GM21786 (cell line): ENCODE data around the gene MAN2C1.
"Not testable (repeated sequence)": the region's sequence is repeated elsewhere in the genome, so short reads cannot be mapped to it uniquely, and the experiment has no call there.

Source experiments
- ATAC-seq: cut with Tn5 transposase; IDR thresholded peaks from one replicate; pipeline ENCODE4 v1.9.1; 2021; ENCODE audit not compliant: unreplicated experiment

The MAN2C1 gene

DNA sequence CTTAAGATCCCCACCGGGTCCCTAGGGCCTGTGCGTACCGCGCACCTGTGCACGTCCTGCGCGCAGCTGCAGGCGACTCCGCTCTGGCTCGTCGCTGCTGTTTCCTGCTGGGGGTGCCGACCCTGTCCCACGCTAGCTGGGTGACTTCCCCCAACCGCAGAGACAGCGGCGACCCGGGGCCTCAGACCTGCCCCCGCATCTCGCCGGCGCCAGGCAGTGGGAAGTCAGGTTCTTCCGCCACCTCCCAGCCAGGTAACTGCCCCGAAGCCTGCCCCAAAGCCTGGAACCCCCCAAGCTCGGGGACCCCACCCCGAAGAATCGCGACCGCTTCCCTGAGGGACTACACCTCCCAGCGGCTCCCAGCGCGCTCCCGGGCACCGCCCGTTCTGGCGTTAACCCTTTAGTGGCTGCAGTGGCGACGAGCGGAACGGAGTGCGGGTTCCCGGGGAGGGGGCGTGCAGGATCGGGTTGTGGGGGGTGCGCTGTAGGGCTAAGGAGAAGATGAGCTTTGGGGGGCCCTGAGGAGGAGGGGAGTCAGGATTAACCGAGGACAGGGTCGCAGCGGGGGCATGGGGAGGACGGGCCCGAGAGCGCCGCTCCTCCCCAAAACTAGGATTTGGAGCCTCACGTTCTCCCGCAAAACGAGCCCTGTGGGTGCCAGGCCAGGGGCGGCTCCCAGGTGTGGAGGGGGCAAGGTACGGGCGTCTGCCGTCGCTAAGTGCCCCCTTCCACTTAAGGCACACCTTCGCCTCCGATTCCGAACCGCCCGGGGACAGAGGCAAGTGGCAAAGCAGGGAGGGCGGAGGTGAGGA, 21.0 kb downstream of the MAN2C1 start:
- no peak for ATAC-seq

DNA sequence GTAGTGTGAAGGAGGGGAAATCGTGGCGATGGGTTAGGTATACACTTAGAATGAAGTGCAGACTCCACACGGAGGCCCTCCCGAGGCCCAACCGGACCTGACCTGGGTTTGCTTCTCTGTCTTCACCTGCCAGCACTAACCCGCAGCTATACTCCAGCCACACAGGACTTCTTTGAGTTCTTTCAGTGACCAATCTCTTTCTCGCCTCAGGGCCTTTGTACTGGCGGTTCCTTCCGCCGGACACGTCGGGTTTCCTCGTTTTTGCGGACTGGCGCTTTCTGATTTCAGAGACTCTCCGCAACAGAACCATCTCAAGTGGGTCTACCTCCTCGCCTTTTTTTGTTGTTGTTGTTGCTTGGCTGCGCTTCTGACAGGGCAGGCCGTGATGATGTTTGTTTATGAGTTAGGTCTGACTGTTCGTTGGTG, 21.6 kb downstream of the MAN2C1 start, which contains the start of gene NEIL1:
TSS of gene NEIL1 (plus strand) at position 244 of the 426 bp plus-strand sequence. CDS start 1,867 bp downstream, outside the sequence.
- no peak for ATAC-seq

DNA sequence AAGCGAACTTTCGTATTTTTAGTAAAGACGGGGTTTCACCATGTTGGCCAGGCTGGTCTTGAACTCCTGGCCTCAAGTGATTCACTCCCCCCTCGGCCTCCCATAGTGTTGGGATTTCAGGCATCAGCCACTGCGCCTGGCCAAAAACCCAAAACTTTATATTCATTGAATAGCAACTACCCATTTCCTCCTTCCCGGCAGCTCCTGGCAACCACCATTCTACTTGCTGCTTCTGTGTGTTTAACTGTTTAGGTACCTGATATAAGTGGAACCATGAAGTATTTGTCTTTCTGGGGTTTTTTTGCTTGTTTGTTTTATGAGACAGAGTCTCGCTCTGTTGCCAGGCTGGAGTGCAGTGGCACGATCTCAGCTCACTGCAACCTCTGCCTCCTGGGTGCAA, 24.5 kb downstream of the MAN2C1 start:
- not testable (repeated sequence) for ATAC-seq

DNA sequence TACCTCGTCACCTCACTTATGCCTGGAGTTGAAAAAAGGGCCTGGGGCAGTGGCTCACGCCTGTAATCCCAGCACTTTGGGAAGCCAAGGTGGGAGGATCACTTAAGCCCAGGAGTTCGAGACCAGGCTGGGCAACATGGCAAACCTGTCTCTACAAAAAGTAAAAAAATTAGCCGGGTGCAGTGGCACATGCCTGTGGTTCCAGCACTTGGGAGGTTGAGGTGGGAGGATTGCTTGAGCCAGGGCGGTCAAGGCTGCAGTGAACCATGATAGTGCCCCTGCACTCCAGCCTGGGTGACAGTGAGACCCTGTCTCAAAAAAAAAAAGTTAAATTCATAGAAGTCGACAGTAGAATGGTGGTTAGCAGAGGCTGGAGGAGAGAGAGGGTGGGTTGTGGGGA, 26.2 kb downstream of the MAN2C1 start:
- ATAC-seq, result no peak

DNA sequence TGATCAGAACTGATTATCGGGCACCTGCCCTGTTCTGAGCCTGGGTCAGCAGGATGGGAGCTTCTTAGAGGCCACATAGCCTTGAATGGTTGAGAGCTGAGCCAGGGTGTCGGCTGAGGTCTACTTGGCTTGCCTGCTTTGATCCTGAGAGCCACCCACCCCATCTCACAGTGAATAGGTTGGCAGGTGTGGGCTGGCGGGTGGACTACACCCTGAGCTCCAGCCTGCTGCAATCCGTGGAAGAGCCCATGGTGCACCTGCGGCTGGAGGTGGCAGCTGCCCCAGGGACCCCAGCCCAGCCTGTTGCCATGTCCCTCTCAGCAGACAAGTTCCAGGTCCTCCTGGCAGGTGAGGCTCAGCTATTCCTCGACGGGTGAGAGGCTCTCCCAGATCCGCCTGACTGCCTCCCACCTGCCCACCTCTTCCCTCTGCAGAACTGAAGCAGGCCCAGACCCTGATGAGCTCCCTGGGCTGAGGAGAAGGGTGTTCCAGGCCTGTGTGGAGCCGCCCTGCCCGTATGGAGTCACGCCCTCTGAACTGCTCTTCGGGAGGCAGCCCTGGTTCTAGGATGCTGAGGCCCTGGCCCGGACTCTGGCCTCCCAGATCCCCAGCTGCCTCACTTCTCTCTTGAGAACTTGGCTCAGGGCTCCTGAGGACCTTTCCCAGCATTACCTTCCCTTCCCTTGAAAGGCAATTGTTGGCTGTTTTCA, 28.7 kb downstream of the MAN2C1 start:
- no peak for ATAC-seq

DNA sequence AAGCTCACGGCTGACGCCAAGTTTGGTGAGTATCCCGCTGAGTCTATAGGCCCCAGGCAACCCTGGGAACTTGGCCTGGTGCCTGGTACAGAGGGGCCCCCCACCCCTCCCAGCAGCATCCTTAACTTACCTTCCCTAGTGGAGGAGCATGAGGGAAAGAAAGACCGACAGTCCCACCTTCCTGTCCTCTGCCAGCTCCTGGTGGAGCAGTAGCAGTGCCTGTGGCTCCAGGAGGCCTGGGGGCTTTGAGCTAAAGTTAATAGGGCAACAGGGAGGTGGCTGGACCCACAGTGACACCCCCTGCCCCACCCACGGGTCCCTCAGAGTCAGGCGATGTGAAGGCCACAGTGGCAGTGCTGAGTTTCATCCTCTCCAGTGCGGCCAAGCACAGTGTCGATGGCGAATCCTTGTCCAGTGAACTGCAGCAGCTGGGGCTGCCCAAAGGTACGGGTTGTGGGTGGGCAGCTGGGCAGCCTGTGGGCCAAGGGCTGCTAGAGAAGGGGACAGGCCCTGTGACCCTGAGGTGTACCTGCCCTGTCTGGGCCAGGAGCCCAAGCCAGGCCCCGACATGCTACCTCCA, 29.7 kb downstream of the MAN2C1 start:
- ATAC-seq, result no peak

DNA sequence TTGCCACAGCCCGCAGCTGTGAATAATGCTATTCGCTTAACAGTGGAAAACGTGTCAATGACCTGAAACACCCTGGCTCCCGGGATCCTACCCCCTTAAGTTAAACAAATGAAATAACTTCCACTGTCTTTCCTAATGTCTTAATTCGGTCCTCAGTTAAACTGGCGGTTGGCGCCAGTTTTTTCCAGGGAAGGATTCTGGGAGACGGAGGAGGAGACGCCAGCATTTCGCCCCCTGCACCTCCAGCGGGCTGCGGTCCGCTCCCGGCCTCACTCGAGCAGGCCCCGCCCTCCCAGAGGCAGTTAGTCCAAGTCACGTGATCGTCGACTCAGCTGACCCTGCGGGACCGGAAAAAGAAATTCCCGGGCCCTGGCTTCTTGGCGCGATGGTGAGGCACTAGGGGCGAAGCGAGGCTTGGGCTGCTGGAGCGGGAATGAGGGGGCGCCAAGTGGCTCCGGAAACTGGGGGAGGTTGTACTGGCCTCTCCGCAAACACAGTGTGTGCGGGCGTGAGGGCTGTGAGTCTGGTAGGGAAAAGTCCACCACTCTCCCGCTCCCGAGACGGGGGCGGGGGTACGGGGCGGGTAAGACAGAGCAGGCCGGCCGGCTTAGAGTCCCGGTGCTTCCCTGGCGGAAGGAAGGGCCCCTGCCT, 32.6 kb downstream of the MAN2C1 start, which contains the start of gene COMMD4:
TSS of gene COMMD4 (plus strand) at position 359 of the 651 bp plus-strand sequence. CDS start at position 386, 27 bp downstream.
- no peak for ATAC-seq

DNA sequence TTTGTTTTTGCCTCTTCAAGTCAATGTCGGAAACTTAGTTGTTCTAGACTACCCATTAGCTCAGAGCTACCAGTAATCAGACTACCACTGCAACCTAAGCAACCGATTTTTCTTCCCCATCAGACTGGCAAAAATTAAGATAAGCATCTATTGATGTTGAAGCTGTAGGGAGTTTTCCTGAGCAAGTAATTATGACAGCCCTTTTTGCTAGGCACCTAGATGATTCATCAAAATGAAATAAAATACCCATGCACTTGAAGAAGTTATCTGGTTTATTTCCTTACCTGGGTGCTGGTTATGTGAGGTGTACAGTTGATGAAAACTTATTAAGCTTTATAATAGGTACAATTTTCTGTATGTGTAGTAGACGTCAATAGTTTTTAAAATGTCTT, 33.1 kb downstream of the MAN2C1 start:
- ATAC-seq, result no peak

DNA sequence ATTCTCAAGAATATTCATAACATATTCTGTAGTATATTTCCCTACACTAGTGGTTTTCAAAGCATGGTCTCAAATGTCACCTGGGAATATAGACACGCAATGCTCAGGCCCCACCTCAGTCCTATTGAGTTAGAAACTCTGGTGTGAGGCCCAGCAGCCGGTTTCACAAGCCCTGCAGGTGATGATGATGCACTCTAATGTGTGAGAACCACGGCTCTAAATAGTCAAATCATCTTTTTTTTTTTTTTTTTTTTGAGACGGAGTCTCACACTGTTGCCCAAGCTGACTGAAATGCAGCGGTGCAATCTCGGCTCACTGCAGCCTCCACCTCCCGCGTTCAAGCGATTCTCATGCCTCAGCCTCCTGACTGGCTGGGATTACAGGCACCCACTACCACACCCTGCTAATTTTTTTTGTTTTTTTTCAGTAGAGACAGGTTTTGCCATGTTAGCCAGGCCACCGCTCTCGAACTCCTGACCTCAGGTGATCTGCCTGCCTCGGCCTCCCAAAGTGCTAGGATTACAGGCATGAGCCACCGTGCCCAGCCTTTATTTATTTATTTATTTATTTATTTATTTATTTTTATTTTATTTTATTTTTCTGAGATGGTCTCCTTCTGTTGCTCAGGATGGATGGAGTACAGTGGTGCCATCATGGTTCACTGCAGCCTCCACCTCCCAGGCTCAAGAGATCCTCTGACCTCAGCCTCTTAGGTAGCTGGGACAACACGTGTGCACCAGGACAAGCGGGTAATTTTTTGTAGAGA, 34.6 kb downstream of the MAN2C1 start:
- not testable (repeated sequence) for ATAC-seq

DNA sequence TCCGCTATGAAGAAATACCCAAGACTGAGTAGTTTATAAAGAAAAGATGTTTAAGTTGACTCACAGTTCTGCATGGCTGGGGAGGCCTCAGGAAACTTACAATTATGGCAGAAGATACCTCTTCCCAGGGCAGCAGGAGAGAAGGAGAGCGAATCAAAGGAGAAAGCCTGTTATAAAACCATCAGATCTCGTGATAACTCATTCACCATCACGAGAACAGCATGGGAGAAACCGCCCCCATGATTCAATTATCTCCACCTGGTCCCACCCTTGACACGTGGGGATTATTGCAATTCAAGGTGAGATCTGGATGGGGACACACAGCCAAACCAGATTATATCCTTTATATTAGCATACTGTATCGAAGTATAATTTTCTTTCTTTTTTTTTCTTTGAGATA, 36.3 kb downstream of the MAN2C1 start:
- ATAC-seq, result not testable (repeated sequence)

DNA sequence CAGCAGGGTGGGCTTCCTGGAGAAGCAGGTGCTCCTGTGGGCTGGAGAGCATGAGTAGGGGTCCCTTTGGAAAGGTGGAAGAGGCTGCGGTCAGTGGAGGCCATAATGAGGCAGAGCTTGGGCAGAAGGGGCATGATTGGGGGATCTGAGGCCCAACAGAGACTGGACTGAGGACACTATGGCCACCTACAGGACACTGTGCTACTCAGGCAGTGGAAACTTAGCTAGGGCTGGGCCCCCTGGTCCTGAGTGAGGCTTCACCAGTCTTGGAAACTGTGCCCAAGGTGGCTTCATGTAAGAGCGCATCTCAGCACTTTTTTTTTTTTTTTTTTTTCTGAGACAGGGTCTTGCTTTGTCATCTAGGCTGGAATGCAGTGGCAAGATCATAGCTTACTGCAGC, 38.8 kb downstream of the MAN2C1 start:
- no peak for ATAC-seq

DNA sequence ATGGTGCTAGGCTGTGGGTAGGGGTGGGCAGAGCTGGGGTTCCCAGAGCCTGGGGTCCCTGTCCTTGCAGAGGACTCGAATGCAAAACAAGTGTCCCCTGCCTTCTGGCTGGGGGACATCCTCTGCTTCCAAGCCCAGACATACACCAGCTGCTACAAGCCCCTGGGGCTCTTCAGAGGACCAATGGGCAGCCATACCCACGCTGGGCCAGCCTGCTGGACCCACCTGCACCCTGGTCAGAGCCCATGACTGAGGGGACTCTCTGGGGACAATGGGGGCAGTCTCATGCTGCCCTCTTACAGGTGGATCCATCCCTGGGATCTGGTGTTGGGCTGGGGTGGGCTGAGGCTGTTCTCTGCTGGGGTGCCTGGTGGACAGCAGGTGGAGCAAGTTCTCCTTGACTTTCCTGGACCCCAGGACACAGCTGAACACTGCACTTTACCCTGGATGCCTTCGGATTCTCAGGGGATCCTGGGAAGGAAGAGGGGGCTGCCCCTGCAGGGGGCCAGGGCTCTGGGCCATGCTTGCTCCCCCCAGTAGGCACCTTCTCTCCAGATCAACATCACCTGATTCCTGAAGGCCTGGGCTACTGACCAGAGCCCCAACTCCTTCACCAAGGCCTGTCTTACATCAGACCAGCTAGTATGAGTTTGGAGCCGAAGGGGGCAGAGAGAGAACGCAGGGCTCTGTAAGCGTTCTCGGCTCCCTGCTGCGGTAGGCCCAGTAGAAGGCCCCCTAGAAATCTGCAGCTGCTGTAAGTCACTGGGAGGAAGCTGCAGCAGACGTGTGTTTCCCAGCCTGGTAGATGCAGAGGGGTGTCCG, 39.7 kb downstream of the MAN2C1 start:
- ATAC-seq, result no peak

DNA sequence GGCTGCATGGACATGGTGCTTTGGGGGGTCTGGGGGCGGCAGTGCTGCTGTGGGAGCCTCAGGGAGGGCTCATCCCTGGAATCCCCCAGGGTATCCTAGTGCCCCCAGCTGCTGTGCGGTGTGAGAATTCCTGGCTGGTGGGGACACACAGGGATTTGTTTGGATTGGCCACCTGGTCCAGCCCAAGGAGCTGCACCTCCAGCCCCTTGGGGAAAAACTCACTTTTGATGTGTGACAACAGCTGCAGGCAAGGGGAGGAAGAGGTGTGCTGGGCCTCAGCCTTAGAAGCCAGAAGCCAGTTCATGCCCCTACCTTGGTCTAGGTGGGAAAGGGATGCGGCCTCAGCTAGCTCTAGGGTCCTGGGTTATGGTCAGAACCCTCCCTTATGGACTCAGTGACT, 40.9 kb downstream of the MAN2C1 start:
- no peak for ATAC-seq

DNA sequence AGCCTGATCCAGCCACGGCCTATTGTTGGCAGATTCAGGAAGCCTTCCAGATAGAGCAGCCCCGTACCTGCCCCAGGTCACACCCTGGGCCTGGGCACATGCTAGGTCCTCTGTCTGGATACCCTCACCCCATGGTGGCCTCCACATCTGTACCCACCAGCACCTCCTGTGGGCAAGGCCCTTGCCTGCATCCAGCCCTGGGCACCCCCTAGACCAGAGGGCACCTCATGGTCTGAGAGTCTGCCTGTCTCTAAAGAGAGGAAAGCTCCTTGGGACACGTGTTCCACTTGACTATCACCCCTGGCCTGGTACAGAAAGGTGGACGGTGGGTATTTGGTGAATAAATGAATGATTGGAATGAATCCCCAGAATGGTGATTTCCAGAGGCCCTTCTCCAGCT, 41.4 kb downstream of the MAN2C1 start:
- ATAC-seq, result no peak

DNA sequence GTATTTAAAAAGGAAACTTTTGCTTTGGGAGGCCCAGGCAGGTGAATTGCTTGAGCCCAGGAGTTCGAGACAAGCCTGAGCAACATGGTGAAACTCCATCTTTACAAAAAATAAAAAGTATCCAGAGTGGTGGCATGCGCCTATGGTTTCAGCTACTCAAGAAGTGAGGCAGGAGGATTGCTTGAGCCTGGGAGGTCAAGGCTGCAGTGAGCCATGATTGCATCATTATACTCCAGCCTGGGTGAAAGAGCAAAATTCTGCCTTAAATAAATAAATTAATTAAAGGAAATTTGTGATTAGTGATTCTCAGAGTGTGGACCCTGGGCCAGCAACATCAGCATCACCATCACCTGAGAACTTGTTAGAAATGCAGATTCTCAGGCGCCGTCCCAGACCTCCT, 42.5 kb downstream of the MAN2C1 start:
- no peak for ATAC-seq

DNA sequence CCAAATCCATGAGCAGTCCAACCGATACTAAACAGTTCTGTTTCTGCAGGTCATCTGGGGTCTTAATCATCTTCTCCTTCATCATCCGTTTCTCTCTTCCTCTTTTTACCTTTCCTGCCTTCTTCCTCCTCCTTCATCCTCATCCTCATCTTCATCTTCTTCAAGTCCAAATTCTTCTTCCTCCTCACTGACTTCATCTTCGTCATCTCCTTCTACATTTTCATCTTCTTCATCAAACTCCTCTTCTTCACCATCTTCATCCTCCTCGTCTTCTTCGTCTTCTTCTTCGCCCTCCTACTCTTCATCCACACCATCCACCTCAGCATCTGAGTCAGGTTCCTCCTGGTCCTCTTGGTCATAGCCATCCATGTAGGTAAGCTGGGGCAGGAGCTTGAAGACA, 46.7 kb downstream of the MAN2C1 start:
- ATAC-seq, result no peak

DNA sequence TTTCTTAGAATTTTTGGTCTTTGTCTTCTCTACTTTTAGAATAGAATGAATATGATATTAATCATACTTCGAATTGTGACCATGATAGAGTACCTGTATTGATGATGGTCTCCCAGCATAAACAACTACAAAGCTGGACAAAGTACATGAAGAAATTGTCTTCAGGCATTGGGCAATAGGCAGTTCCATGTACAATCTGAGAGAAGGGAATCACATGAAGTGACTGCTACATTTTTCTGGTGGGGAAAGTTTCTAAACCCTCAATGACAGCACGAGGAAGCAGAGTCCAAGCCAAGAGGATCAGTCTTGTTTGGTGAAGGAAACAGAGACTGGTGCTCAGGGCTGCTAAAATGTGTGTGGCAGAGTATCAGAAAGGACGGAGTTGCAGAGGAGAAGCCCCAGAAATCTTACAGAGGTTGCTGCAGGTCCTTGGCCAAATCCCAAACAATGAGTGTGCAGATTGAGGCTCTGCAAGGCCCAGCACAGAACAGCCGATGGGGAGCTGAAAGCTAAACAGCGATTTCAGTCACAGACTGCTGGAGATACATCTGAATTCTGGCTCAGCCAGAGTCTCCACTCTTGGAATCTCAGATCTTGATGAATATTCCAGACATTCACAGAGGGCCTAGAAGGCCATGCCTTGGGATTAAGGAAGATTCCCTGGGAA, 49.0 kb downstream of the MAN2C1 start:
- ATAC-seq, result not testable (repeated sequence)

DNA sequence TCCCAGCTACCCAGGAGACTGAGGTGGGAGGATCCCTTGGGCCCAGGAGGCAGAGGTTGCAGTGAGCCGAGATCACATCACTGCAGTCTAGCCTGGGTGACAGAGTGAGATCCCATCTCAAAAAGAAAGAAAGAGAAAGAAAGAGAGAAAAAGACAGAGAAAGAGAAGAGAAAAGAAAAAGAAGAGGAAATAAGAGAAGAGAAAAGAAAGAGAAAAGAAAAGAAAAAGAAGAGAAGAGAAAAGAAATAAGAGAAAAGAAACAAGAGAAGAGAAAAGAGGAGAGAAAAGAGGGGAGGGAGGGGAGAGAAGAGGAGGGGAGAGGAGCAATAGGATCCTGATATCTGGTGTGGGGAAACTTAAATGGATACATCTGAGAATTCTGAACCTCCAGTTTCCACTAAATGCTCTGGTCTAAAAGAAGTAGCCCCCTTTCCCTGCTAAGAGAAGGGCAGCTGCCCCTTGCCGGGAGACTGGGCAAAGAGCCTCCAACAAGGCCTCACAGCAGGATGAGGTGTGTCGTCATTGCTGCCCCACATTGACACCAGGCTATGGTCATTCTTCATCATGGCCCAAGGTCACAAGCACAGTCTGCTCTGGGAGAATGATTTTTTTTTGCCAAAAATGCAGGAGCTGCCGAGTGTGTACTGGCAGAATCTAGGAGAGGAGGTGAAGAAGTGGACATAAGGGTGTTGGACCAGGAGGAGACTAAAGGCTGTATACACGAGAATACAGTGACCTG, 53.7 kb downstream of the MAN2C1 start:
- ATAC-seq, result no peak
